KG1 (cell line): Measurements from ENCODE around the gene MED10.
A peak's percentile ranks its signal among the peaks of the same experiment; 100 is the strongest.

Experiments used
- DNase-seq: peaks from one replicate; lab custom pipeline; 2025; lab: John Stamatoyannopoulos, UW

MED10 gene

DNA sequence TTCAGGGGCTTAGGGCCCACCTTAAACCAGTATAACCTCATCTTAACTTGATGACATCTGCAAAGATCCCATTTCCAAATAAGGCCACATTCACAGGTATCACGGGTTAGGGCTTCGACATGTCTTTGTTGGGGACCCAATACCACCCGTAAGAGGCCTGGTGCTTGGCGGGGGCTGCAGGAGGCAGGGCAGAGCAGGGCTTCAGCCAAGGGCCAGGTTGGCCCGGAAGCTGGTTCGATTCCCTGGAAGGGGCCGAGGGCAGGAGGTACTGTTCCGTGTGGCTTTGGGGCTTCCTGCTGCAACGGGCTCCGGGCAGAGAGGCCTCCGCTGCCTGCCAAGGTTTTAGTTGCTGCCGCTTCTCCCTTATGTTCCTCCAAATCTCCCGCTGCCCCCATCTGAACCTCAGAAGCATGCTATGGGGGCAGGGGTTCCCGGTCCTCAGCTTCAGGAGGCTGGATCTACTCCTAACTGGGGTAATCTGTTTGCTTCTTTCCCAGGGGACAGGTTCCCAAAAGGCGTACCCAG, 29.8 kb downstream of the MED10 start:
- no peak for DNase-seq

DNA sequence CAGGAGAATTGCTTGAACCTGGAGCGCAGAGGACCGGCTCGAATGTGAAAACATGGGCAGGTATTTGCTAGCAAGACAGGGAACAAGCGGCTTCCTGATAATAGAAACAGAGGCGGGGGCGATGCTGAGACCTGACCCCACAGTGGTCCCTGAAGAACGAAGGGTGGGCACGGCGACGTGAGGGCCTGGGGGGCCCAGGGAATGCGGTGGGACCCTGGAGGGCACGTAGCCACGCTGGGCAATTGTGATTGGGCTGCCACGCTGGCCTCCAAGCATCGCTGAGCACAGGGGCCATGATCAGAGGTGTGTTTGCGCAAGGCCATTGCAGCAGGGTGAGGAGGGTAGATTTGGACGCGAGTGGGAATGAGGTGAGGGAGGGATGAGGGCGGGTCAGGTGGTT, 30.7 kb downstream of the MED10 start:
- DNase-seq: no peak

DNA sequence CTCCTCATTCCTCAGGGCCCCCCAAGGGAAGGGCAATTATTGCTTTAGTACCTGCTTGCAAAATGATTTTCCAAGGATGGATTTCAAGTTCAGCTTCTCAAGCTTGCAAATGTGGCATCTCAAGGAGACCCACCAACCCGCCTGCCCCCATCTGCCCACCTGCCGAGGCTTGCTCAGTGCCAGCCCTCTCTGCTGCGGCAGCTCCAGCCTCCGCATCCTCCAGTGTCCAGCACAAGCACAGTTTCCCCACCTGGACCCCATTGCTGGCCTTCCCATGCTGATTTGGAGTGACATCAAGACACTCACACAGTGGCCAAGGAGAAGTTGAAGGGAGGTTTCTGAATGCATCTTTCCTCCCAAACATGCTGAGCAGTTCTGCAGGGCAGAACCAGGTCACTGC, 31.2 kb downstream of the MED10 start:
- DNase-seq: no peak

DNA sequence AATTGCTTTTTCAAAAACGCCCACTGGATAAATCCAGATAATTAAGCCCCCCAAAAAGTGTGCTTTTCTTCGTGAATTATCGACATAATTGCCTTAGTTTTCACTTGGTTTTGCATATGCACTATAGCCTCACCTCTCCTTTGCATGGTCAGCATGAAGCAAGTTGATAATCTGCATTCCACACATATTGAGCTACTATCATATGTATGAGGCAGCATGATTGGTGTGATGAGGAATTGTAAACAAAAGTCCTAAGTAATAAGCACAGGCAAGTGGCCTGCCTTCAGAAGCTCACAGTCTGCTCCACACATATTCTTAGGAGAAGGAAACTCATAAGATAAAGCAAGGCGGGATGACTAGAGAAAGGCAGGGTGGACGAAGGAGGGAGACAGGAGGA, 33.8 kb downstream of the MED10 start:
- DNase-seq: no peak

DNA sequence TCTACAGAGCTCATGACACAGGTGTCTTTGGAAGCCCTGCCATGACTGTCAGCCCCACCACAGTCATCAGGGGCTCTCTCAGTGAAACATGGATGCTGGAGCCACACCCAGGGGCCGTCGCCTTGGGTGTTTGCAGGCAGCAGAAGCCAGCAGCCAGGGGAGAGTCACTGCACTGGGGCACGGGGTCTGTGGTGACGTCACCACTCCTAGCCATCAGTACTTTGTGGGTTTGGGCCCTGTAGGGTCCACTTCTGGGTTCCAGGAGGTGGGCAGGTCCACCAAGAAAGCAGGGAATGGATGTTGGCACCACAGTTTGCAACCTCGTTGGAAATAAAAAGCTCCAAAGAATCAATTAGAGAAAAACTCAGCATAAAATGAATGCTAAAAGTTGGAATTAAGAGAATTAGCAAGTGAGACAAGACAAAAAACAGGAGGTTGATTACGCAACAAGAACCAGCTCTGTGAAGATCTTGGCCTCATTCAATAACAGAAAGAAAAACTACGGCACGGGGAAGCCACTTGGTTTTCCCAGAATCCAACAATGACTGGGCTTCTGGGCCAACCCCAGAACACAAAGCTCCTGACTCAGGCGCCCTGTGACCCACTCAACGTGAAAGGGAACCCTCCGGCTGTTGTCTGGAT, 34.3 kb downstream of the MED10 start:
- DNase-seq: no peak

DNA sequence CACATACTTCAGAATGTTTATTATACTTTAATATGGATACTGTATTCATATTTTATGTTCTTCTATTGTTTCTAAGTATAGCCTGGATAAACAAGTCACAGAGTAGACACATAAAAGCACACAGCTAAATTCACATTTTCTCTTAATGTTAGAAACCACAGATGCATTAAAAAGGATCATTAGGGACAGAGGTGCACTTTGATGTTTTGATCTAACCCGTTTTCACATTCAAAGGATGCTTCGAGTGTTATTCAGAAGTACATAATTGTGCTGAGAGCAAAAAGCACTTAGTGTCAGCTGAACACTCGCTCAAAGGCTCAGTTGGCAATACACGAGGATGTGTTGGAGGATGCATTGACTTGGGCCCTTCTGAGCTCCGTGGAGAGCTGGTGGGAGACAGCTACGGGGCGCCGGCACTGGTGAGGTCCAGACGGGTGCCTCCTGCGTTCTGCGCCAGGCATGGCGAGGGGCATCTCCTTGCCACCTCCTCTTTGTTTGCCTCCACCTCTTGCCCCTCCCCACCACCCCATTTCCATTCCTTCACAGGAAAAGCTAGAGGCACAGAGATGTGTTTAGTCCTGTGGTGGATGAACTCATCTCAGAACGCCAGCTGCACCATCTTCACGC, 35.5 kb downstream of the MED10 start:
- no peak for DNase-seq

DNA sequence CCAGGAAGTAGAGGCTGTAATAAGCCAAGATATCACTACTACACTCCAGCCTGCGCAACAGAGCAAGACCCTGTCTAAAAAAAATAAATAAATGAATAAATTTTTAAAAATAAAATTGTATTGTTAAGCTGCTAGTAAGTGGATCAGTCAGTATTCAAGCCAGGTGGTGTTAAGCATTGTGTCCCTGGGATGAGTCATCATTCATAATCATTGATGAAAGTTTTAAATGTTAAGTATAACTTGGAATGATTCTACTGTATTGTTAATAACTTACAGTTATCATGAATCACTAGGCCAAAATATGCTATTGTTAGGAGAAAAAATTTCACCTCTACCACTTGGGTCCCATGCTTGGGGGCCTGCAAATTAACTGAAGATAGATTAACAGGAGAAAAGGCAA, 38.2 kb downstream of the MED10 start:
- DNase-seq: no peak

DNA sequence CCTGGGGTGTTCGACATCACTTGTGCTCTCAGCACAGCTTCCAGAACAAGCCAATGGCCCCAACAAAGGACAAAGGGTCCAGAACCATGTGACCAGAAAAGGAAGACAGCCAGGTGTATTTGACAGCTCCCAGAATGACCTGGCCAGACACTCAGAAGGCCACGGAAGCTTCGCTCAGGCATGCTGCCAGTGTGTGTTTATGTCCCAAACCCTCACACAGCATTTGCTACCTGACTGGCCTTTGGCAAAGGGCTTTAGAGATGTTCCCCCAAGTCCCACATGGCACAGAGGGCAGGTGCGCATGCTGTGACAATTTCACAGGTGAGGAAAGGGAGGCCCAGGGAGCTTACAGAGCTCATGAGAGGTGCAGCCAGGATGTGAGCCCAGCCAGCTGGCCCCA, 39.5 kb downstream of the MED10 start:
- DNase-seq: no peak

DNA sequence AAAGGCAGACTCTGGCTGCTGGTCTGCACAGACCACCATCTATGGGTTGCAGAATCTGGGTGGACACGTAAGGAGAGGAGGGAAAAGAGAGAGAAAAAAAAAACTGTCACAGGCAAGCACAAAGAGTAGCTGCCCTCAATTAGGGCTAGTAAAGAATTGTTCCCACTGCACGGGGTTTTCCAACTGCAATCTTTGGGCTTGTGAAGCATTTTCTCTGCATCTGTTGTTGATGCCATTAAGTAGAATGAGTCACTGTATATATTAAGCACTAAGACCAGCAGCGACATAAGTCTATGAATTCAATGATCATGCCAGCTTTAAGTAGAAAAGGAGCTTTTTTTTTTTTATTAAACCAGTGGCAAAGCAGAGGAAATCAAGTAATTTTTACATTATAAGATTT, 40.2 kb downstream of the MED10 start:
- DNase-seq: no peak

DNA sequence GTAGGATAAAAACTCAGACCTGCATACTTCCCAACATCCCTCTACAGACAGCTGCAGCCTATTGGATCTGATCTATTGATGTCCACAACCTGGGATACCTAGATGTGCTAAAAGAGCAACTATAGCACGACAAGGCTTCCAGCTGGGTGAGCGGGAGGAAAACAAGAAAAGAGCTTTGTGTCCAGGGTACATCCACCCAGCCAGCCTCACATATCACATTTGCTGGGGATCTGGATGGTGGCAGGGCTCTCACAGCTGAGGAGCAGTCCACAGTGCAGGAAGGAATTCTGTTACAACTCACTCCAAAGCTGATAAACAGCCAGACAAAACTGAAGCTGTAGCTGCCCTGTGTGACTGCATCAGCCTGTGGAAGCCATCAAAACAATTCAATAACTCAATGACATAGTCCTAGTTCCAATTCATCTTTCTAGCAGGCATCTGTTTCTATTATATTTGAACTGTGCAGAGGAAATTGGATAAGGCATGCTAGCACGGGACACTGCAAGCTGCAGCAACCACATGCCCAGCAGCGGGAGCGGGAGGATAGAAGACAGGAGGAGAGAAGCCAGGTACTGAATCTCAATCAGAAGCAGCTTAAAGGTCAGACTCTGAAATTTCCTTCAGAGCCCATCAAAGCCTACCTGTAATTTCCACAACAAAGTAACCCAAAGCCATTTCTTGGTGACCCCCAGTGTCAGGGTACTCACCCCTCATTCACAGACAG, 45.0 kb downstream of the MED10 start:
- no peak for DNase-seq

DNA sequence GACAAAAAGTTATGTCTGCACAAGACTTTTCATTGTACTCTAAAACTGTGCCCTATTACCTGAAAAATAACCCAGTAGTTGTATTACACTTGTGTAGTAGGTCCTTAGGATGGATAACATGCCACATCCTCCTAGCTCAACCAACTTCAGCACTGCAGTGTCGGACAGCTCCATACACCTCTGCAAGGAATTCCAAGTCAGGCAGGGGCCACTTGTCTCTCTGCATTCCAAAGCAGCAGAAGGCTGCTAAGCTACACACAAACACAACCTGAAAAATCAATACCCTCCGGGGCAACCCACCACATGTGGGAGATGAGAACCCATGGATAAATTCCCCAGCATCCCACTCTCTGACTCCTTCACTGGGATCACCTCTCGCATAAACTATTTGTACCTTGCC, 50.2 kb downstream of the MED10 start:
- peak; percentile 2 for DNase-seq

DNA sequence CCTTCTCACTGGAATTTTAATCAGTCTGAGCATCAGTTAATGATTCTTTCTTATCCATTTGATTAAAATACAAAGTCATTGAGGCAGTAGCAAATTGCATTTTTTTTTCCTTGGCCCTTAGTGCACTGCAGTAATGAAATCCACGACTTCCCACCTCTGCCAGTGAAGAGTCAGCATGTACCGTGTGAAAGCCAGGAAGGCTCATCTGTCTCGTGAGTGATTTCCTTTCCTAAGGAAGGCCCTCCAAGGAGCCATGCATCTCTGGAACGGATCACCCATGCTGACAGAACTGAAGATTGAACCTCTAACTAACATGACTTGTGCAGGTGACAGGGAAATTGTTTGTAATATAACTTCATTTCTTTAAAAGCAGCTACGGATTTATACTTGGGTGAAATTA, 51.6 kb downstream of the MED10 start:
- DNase-seq: no peak

DNA sequence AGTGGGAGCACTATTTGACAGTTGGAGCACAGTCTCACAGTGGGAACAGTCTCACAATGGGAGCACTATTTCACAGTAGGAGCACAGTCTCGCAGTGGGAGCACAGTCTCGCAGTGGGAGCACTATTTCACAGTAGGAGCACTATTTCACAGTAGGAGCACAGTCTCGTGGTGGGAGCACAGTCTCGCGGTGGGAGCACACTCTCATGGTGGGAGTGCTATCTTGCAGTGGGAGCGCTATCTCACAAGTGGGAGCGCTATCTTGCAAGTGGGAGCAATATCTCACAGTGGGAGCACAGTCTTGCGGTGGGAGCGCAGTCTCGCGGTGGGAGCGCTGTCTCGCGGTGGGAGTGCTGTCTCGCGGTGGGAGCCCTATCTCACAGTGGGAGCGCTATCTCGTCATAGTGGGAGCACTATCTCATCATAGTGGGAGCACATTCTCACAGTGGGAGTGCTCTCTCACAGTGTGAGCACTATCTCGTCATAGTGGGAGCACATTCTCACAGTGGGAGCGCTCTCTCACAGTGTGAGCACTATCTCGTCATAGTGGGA, 56.1 kb downstream of the MED10 start:
- DNase-seq: no peak
